ENCODE data around the gene TOM1L2.

Gene TOM1L2

DNA sequence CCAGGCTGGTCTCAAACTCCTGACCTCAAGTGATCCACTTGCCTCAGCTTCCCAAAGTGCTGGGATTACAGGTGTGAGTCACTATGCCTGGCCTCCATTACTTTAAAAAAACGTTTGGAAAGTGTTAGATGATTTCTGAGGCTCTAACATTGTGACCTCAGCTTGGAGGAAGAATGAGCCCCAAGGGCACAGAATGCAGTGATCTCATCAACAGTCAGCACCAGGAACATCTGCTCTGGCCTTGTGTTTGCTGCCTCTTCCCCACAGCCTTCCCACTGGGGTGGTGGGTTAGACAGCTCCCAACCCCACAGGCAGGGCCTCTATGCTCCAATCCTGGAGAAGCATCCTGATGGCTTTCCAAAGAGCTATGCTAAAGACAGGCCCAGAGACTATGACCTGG, 97.7 kb downstream of the TOM1L2 start:
- DNase-seq (ENCODE audit: low spot score), result peak; percentile 62

DNA sequence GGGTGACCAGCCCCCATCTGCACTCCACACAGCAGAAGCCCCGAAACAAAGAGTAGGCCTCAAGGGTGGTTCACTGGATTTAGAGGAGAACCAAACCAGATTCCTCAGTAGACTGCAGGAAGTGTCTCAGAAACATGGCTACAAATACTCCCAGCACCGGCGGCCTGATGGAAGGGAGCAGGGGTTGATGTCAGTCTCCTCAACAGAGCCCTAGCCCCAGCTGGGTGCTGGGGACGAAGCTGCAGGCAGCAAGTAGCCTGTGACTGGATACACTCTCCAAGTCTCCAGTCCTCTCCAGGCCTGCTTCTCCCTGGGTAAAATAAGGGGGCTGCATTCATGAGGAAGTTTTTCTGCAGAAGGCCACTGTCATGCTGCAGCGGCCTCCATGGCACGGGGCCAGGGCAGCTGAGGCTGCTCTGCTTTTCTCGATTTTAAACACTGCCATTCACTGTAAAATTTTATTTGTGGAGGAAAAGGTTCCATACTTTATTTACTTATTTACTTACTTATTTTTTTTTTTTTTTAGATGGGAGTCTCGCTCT, 98.7 kb downstream of the TOM1L2 start:
- DNase-seq (ENCODE audit: low spot score), result no peak

- no peak for DNase-seq (ENCODE audit: low spot score)
Measured at GRCh38 chr17:17872547-17873345, 99.5 kb downstream of the TOM1L2 start.

DNA sequence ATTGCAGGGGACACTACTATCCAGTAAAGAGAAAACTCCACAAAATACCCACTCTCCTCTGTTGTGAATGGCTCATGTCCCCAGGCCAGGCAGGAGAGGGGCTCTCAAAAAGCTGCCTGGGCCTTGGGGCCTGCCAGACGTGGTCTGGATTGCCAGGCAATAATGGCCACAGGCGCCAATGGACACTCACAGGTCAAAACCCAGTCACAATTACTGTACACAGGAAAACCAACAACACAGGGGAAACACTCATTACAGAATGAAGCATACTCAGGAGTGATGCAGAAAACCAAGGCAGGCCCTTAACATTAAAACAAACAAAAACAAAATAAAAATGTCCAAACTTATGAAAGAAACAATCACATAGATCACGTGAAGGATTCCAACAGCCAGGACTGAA, 100.3 kb downstream of the TOM1L2 start:
- DNase-seq (ENCODE audit: low spot score), result no peak

- DNase-seq (ENCODE audit: low spot score), result no peak
Measured at GRCh38 chr17:17870247-17870646, 102.0 kb downstream of the TOM1L2 start.

- DNase-seq (ENCODE audit: low spot score), result no peak
Measured at GRCh38 chr17:17868641-17869522, 103.3 kb downstream of the TOM1L2 start.

- DNase-seq (ENCODE audit: low spot score), result no peak
Measured at GRCh38 chr17:17866897-17867296, 105.3 kb downstream of the TOM1L2 start.

DNA sequence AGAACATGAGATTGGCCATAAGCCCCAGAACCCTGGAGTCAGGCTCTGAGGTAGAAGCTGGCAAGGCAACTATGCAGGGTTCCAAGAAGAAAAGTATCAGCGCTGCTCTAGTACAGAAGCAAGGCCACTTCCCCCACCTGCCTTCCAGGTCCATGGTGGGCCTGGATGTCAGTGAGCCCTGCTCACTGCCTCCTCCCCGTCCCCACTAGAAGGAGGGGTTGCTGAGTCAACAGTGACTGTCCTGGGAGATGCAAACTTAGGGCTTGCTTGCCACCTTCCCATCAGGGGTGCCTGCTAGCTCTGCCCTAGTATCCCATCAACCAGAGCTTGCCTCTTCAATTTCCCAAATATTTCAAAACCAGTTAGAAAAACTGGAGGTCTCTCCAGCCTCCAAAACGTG, 105.8 kb downstream of the TOM1L2 start:
- DNase-seq (ENCODE audit: low spot score), result no peak

DNA sequence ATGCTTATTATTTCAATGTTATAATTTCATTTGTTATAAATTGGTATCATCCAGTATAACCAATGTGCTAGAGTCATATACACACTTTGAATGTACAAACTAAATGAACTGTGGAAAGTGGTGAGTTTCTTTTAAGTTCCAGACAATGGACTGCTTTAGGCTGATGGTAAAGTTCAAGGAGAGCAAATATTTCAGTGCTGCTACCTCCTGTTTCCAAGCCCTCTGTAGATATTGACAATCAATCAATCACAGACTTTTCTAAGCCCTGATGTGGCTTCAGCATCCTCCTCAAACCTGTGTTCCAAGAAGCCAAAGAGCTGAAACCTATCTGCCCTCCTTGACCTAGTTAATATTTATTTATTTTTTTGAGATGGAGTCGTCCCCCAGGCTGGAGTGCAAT, 107.2 kb downstream of the TOM1L2 start:
- DNase-seq (ENCODE audit: low spot score), result no peak

DNA sequence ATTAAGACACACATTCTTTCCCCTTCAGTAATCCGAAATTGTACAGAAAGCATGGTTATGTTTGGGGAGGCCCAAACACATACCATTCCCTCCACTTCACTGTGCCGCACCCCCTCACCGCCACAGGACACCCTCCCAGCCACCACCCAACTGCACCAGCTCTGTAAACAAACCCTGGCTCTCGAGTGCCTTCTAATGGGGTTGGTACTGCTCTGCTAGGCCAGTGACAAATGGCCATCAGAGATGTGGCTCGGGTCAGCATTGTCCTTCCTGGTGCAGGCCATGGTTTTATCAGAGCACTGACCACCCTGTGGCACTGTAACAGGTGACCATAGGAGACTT, 111.5 kb downstream of the TOM1L2 start:
- peak; percentile 13 for DNase-seq (ENCODE audit: low spot score)

GRCh38 chr17:17859909-17860765, 112.1 kb downstream of the TOM1L2 start:
- peak; percentile 81 for DNase-seq (ENCODE audit: low spot score)

DNA sequence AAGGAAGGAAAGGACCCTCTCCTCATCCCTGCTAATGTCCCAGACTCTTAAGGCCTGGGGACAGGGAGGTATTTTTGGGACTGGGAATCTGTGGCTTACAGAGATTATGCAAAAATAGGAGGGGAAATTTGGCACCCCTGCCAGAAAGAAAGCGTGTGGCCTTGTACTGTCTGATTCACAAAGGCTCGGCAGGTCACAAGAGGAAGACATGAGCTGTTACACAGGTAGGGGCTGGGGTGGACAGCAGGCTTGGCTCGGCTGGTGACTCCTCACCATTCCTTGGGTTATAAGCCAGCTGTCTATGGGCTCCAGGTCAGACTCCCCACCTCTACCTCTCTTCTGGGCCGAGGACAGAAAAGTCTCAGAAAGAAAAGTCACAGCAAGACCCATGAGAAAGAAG, 114.7 kb downstream of the TOM1L2 start:
- no peak for DNase-seq (ENCODE audit: low spot score)

GRCh38 chr17:17856386-17856785, 115.8 kb downstream of the TOM1L2 start:
- DNase-seq (ENCODE audit: low spot score), result no peak

DNA sequence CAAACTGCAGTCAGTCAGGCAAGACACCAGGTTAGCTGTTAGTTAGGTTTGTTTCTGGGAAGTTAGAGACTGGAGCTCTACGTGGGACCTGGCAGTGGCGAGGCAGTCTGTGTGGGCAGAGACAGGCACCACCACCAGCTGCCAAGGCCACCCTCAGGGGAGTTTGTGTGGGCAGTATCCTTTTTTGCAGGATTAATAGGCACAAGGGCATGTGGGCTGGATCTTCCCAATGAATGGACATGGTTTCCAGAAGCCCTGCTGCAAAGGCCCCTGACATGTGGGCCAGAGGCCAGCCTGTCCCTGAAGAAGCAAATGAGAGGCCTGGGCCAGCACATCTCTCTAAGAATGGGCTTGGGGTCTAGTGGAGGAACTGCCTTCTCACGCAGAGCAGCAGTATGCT, 116.2 kb downstream of the TOM1L2 start:
- no peak for DNase-seq (ENCODE audit: low spot score)

DNA sequence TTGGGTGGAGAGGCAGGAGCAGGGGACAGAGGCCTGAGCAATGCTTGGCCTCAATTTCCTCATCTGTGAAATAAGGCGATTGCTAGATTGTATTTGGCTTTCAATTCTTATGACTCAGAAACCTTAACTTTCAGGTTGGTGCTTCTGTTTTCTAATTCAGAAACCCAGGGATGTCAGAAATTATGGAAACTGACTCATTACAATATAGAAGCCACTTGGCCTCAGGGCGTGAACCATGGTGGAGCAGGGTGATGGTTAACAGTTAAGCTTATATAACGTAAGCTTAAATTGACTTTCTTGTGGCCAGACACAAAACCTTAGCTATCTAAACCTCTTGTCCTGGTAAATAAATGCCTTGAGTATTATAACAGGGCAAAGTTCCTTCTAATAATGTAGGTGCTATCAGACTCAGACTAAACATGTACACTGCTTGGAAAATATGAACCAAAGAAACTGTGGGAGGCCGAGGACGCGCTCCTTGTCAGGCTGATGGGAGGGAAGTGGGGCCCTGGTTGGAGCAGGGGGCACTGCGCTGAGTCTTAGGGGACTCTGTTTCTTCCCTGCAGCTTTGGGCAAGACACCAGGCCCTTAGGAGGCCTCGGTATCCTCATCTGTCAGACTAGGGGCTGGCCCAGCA, 118.3 kb downstream of the TOM1L2 start:
- DNase-seq (ENCODE audit: low spot score), result no peak

DNA sequence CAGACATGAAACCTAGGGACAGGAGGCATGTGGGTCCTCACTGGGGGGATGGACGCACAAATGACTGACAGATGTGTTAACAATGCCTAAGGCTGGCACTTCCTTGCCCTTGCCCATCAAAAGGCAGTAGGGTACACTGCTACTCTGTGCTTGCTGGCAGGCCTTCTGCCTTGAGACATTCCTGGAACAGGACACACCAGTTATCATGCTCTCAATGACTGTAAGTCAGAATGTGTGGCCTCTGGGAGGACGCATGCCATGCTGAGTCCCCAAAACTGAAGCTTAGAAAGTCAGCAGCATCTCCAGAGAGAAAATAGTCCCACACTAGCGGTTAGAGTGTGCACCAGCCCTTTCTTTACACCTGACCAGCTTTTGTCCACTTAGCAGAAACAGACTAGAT, 119.3 kb downstream of the TOM1L2 start:
- no peak for DNase-seq (ENCODE audit: low spot score)

- no peak for DNase-seq (ENCODE audit: low spot score)
Measured at GRCh38 chr17:17851103-17852002, 120.8 kb downstream of the TOM1L2 start.

GRCh38 chr17:17849845-17850373, 122.3 kb downstream of the TOM1L2 start:
- peak; percentile 34 for DNase-seq (ENCODE audit: low spot score)

DNA sequence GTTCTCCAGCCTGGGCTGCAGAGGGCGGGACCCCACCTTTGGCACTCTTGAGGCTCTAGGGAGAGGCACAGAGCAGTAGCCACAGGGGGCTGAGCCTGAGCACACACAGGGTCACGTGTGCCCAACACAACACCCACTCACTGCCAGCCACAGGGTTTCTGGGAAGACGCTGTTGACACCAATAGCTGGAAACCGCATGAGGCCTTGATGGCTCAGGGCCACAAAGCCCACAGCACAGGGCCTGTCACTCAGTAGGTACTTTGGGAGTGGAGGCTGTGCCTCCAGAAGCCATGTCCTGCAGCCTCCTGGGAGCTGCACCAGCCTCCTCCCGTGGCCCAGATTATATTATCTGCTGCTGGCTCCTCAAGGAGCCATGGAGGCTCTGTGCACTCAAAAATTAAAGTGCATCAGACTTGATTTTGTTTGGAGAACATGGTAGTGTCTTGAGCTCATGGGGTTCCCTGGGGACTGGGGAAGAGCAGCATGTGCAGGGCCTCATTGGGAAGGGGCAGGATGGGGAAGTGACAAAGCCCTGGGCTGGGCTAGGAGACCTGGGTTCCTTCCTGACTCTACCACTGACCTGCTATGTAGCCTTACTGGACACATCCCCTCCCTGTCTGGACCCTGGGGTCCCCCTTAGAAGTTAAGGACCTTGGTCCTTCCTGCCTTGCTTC, 122.9 kb downstream of the TOM1L2 start:
- DNase-seq (ENCODE audit: low spot score), result peak; percentile 69

All from AG08396 (cell line).